Cardiac muscle cell (in vitro differentiated cells and primary cell): ENCODE results near the gene GK. TPM values are rescaled to one million over a fixed set of nuclear protein-coding genes. Genes with fewer than 3 reads are reported as not detected.

Source experiments
- DNase-seq, 2 donors: peaks; one replicate each; pipeline versions ENCODE4 v3.0.0 to v3.0.0-alpha.2; 2010 to 2017; ENCODE audit warnings: low read depth in 1 of 2, low spot score in 1 of 2
- H3K27ac ChIP-seq: fragments of 200-600 bp; sonication (generic); 2 replicates; pipeline ENCODE4 v1.5.1; 2016
- H3K27me3 ChIP-seq: fragments of 200-600 bp; sonication (generic); 2 replicates; pipeline ENCODE4 v1.6.0; 2016; ENCODE audit warnings: control low read depth
- H3K36me3 ChIP-seq: fragments of 200-600 bp; sonication (generic); 2 replicates; pipeline ENCODE4 v1.5.1; 2016; ENCODE audit warnings: control low read depth
- H3K4me1 ChIP-seq: fragments of 200-600 bp; sonication (generic); 2 replicates; pipeline ENCODE4 v1.8.1; 2017; ENCODE audit warnings: low read depth, mild to moderate bottlenecking, mixed run types
- H3K4me3 ChIP-seq: fragments of 200-600 bp; sonication (generic); 2 replicates; pipeline ENCODE4 v1.5.1; 2016; ENCODE audit warnings: mild to moderate bottlenecking
- H3K9me3 ChIP-seq: fragments of 200-600 bp; sonication (generic); 2 replicates; pipeline ENCODE4 v1.5.1; 2017; ENCODE audit warnings: low read depth, mild to moderate bottlenecking, control low read depth
- CTCF ChIP-seq: IDR thresholded peaks from 2 replicates; pipeline ENCODE4 v1.5.1; 2012; ENCODE audit warnings: low read depth, mild to moderate bottlenecking, low read length
- polyA plus RNA-seq: library from polyadenylated mRNA; unstranded; fragments of >200 nt; fragmentation: Nextera tagmentation; extraction: Ambion mirVana; gene quantifications from 2 replicates; pipeline ENCODE4 v1.2.1, GENCODE V29; 2016
- total RNA-seq: library from RNA; depleted of rRNA; stranded (reverse); fragments of >200 nt; gene quantifications from 2 replicates; pipeline ENCODE4 v1.2.3, GENCODE V29; 2016

The GK gene
- total and polyA plus RNA-seq, 2 experiments from 2014 or later, result 7.3 to 13.4 TPM

GRCh38 chrX:30714138-30714537, 60.9 kb downstream of the GK start:
- Histone ChIP-seq H3K36me3 (no peaks in the 10 kb centered on the region), H3K27me3 (no peaks in the 10 kb centered on the region), H3K27ac (no peak overlapping the region), H3K4me3 (no peak overlapping the region), H3K9me3 (no peaks in the 10 kb centered on the region), H3K4me1 (no peaks in the 10 kb centered on the region)
- TF ChIP-seq CTCF, result no peak
- no peak for DNase-seq

GRCh38 chrX:30715976-30716375, 62.8 kb downstream of the GK start:
- Histone ChIP-seq H3K36me3 (no peaks in the 10 kb centered on the region), H3K27me3 (no peaks in the 10 kb centered on the region), H3K27ac (no peak overlapping the region), H3K9me3 (no peaks in the 10 kb centered on the region), H3K4me3 (no peak overlapping the region), H3K4me1 (no peaks in the 10 kb centered on the region)
- DNase-seq, result no peak
- no peak for TF ChIP-seq CTCF

GRCh38 chrX:30733852-30734660, 80.8 kb downstream of the GK start:
- TF ChIP-seq CTCF, result no peak
- no peak for DNase-seq
- H3K9me3 ChIP-seq, result no peaks in the 10 kb centered on the region
- no peaks in the 10 kb centered on the region for H3K36me3 ChIP-seq
- H3K27ac ChIP-seq, result no peak overlapping the region
- H3K4me1 ChIP-seq, result no peaks in the 10 kb centered on the region
- no peaks in the 10 kb centered on the region for H3K27me3 ChIP-seq
- no peak overlapping the region for H3K4me3 ChIP-seq

- no peaks in the 10 kb centered on the region for H3K4me1 ChIP-seq
- no peak for TF ChIP-seq CTCF
- no peaks in the 10 kb centered on the region for H3K36me3 ChIP-seq
- no peaks in the 10 kb centered on the region for H3K9me3 ChIP-seq
- no peaks in the 10 kb centered on the region for H3K27me3 ChIP-seq
- no peak overlapping the region for H3K27ac ChIP-seq
- DNase-seq, result no peak
- no peak overlapping the region for H3K4me3 ChIP-seq
Observed at GRCh38 chrX:30734782-30735181, 81.6 kb downstream of the GK start.

GRCh38 chrX:30735839-30736238, 82.6 kb downstream of the GK start:
- H3K27ac ChIP-seq, result no peak overlapping the region
- no peaks in the 10 kb centered on the region for H3K36me3 ChIP-seq
- H3K4me1 ChIP-seq, result no peaks in the 10 kb centered on the region
- H3K27me3 ChIP-seq, result no peaks in the 10 kb centered on the region
- no peaks in the 10 kb centered on the region for H3K9me3 ChIP-seq
- TF ChIP-seq CTCF, result peak; percentile 66
- DNase-seq, result peak; percentile 67 to 79
- H3K4me3 ChIP-seq, result no peak overlapping the region
